Subcutaneous abdominal adipose tissue (tissue), 5 donors: Measurements from ENCODE around the gene OR4D2.

Experiments
- H3K27ac ChIP-seq: one replicate; pipeline ENCODE4 v1.7.0; 2013; ENCODE audit warnings: low read depth, mild to moderate bottlenecking, inconsistent platforms, low read length, moderate library complexity
- H3K27me3 ChIP-seq, 5 donors: one replicate each; pipeline ENCODE4 v1.7.0; 2013; ENCODE audit warnings: low read length in 5 of 5, inconsistent platforms in 1 of 5; ENCODE audit not compliant: control insufficient read depth in 5 of 5, insufficient read depth in 4 of 5
- H3K36me3 ChIP-seq, 5 donors: one replicate each; pipeline ENCODE4 v1.7.0; 2013; ENCODE audit warnings: low read length in 5 of 5; ENCODE audit not compliant: control insufficient read depth in 5 of 5, insufficient read depth in 5 of 5
- H3K4me1 ChIP-seq, 5 donors: one replicate each; pipeline ENCODE4 v1.7.0; 2013; ENCODE audit warnings: low read length in 5 of 5, mild to moderate bottlenecking in 3 of 5, moderate library complexity in 1 of 5; ENCODE audit not compliant: control insufficient read depth in 5 of 5, insufficient read depth in 5 of 5
- H3K4me3 ChIP-seq, 5 donors: one replicate each; pipeline ENCODE4 v1.7.0; 2013; ENCODE audit warnings: low read length in 5 of 5, low read depth in 1 of 5
- H3K9ac ChIP-seq, 5 donors: one replicate each; pipeline ENCODE4 v1.7.0; 2013; ENCODE audit warnings: low read length in 5 of 5, mild to moderate bottlenecking in 4 of 5, moderate library complexity in 3 of 5
- H3K9me3 ChIP-seq, 5 donors: one replicate each; pipeline ENCODE4 v1.7.0; 2013; ENCODE audit warnings: low read length in 5 of 5; ENCODE audit not compliant: control insufficient read depth in 5 of 5
- donor health status: healthy.
- donor health status: healthy.
- donor health status: healthy.
- donor health status: healthy.
- donor health status: healthy.

OR4D2 gene

GRCh38 chr17:58144801-58145200 is 22.0 kb upstream of the OR4D2 start:
- Histone ChIP-seq H3K9me3 (peaks cover 10 to 31% (median 20%) of the 10 kb centered on the region in 5 donors), H3K27ac (no peak overlapping the region), H3K4me1 (no peaks in the 10 kb centered on the region), H3K4me3 (no peak overlapping the region), H3K27me3 (peaks cover 0 to 8% (median 0%) of the 10 kb centered on the region in 5 donors), H3K36me3 (no peaks in the 10 kb centered on the region), H3K9ac (no peak overlapping the region)

- H3K9ac ChIP-seq, result no peak within 1 kb of the TSS
These were observed 18.8 kb upstream of the OR4D2 start, which contains the start of gene OR4D1 for GRCh38 chr17:58147930-58148434. Gene OR4D1 (plus strand): TSS chr17:58148384. CDS start chr17:58155154, 6,770 bp downstream.

GRCh38 chr17:58148609-58149008 is 18.2 kb upstream of the OR4D2 start:
- Histone ChIP-seq H3K27me3 (peaks cover 0 to 11% (median 0%) of the 10 kb centered on the region in 5 donors), H3K9me3 (peaks cover 10 to 31% (median 20%) of the 10 kb centered on the region in 5 donors), H3K4me1 (peaks cover 0 to 5% (median 0%) of the 10 kb centered on the region in 5 donors), H3K4me3 (no peak overlapping the region), H3K27ac (no peak overlapping the region), H3K36me3 (no peaks in the 10 kb centered on the region), H3K9ac (no peak overlapping the region)

More at GRCh38 chr17:58147930-58148434, 18.8 kb upstream of the OR4D2 start, which contains the start of gene OR4D1:
- no peak within 1 kb of the TSS for H3K4me3 ChIP-seq
- peaks cover 0 to 3% (median 0%) of the 10 kb centered on the region in 5 donors for H3K4me1 ChIP-seq
- no peaks in the 10 kb centered on the region for H3K36me3 ChIP-seq
- peaks cover 10 to 31% (median 20%) of the 10 kb centered on the region in 5 donors for H3K9me3 ChIP-seq
- peaks cover 0 to 11% (median 0%) of the 10 kb centered on the region in 5 donors for H3K27me3 ChIP-seq
- H3K27ac ChIP-seq, result no peak within 1 kb of the TSS

- Histone ChIP-seq H3K36me3 (no peaks in the 10 kb centered on the region), H3K4me1 (peaks cover 0 to 5% (median 0%) of the 10 kb centered on the region in 5 donors), H3K9me3 (peaks cover 2 to 14% (median 9%) of the 10 kb centered on the region in 5 donors), H3K9ac (no peak overlapping the region), H3K4me3 (no peak overlapping the region), H3K27ac (no peak overlapping the region), H3K27me3 (peaks cover 0 to 16% (median 6%) of the 10 kb centered on the region in 5 donors)
These were observed 16.4 kb upstream of the OR4D2 start for GRCh38 chr17:58150394-58150793.

- Histone ChIP-seq H3K27me3 (peaks cover 0 to 35% (median 18%) of the 10 kb centered on the region in 5 donors), H3K4me1 (peaks cover 0 to 12% (median 10%) of the 10 kb centered on the region in 5 donors), H3K9me3 (peaks cover 0 to under 1% (median 0%) of the 10 kb centered on the region in 5 donors), H3K36me3 (no peaks in the 10 kb centered on the region), H3K9ac (no peak overlapping the region), H3K27ac (no peak overlapping the region), H3K4me3 (no peak overlapping the region)
These were observed 13.7 kb upstream of the OR4D2 start for GRCh38 chr17:58153046-58153445.

- H3K36me3 ChIP-seq, result no peaks in the 10 kb centered on the region
- peaks cover 0 to 30% (median 14%) of the 10 kb centered on the region in 5 donors for H3K27me3 ChIP-seq
- H3K4me1 ChIP-seq, result peaks cover 0 to 12% (median 10%) of the 10 kb centered on the region in 5 donors
- no peak overlapping the region for H3K27ac ChIP-seq
- no peak overlapping the region for H3K4me3 ChIP-seq
- H3K9me3 ChIP-seq, result no peaks in the 10 kb centered on the region
- H3K9ac ChIP-seq, result no peak overlapping the region
These were observed 13.1 kb upstream of the OR4D2 start for GRCh38 chr17:58153671-58154070.

- Histone ChIP-seq H3K27ac (no peak overlapping the region), H3K4me1 (peaks cover 0 to 12% (median 10%) of the 10 kb centered on the region in 5 donors), H3K4me3 (peak overlapping the region; percentile 30 to 60 (median 50)), H3K27me3 (peaks cover 0 to 31% (median 14%) of the 10 kb centered on the region in 5 donors), H3K9me3 (no peaks in the 10 kb centered on the region), H3K9ac (no peak overlapping the region), H3K36me3 (no peaks in the 10 kb centered on the region)
These were observed 9.7 kb upstream of the OR4D2 start for GRCh38 chr17:58156839-58157803.

GRCh38 chr17:58158181-58158580 is 8.6 kb upstream of the OR4D2 start:
- no peaks in the 10 kb centered on the region for H3K9me3 ChIP-seq
- H3K4me3 ChIP-seq, result no peak overlapping the region
- peaks cover 0 to 10% (median 7%) of the 10 kb centered on the region in 5 donors for H3K4me1 ChIP-seq
- H3K36me3 ChIP-seq, result no peaks in the 10 kb centered on the region
- no peak overlapping the region for H3K9ac ChIP-seq
- peaks cover 0 to 31% (median 14%) of the 10 kb centered on the region in 5 donors for H3K27me3 ChIP-seq
- H3K27ac ChIP-seq, result no peak overlapping the region

- Histone ChIP-seq H3K9me3 (no peaks in the 10 kb centered on the region), H3K36me3 (no peaks in the 10 kb centered on the region), H3K4me1 (peaks cover 0 to 10% (median 7%) of the 10 kb centered on the region in 5 donors), H3K27me3 (peaks cover 0 to 23% (median 9%) of the 10 kb centered on the region in 5 donors), H3K4me3 (no peak overlapping the region), H3K27ac (no peak overlapping the region), H3K9ac (no peak overlapping the region)
These were observed 5.2 kb upstream of the OR4D2 start for GRCh38 chr17:58161566-58161965.

- Histone ChIP-seq H3K27ac (no peak overlapping the region), H3K4me3 (no peak overlapping the region), H3K9me3 (no peaks in the 10 kb centered on the region), H3K9ac (no peak overlapping the region), H3K27me3 (peaks cover 0 to 10% (median 6%) of the 10 kb centered on the region in 5 donors), H3K36me3 (no peaks in the 10 kb centered on the region), H3K4me1 (no peaks in the 10 kb centered on the region)
These were observed 801 bp upstream of the OR4D2 start for GRCh38 chr17:58165981-58166380.
